ENCODE measurements around the gene NANOS2.

NANOS2 gene

DNA sequence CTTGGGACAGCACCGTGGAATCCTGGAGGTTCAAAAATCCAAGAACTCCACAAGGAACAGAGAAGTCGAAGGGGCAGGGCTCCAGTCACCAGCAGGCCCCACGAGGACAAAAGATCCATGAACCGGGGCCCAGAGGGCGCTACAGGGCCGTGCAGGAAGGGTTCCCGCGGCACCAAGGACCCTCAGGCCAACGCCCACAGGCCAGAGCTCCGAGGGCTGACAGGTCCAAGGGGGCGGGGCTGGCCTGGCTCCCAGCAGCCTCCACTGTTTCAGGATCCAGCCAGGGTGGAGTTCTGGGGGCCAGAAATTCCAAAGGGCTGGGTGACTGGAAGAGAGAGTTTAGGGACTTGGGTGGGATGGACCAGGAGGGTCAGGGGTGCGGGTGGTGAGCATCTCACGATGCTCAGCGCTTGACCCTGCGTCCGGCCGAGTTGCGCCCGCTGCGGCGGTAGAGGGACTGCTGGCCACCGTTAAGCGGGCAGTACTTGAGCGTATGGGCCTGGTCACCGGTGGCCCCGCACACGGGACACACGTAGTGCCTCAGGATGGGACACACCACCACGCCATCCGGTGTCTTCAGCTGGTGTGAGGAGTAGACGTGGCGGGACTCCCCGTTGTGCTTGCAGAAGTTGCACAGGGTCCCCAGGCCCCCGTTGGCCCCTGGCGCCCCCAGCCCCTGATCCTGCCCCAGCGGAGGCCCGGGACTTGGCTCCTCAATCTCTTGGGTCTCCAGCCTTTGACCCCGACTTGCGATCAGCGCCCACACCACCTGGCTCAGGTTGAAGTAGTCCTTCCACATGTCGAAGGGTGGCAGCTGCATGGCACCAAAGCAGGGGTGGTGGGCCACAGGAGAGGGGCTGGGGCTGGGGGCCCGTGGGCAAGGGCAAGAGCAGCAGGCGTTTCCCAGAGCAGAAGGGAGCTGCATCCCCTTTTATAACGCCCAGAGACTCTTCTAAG, at the start of gene NANOS2:
Gene NANOS2, minus strand, starts transcription at position 905 of the 957 bp plus-strand sequence. Its CDS starts 85 bp downstream, at position 820.
- DNase-seq (ENCODE audit: low spot score), result peak; percentile 44

DNA sequence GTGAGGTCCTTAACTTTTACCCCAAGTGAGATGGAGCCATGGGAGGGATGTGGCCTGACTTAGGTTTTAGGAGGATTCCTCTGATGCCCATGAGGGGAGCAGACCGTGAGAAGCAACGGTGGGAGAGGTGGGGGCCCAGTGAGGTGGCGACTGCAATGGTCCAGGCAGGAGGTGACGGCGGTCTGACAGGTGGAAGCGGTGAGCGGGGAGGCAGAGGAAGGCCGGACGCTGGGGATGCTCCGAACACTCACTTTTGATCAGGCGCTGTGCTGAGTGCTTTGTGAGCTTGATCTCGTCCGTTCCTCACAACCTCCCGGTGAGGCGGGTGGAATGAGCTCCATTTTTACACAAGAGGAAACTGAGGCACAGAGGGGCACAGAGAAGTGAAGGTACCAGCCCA, 47.4 kb upstream of the NANOS2 start:
- DNase-seq (ENCODE audit: low spot score), result no peak

DNA sequence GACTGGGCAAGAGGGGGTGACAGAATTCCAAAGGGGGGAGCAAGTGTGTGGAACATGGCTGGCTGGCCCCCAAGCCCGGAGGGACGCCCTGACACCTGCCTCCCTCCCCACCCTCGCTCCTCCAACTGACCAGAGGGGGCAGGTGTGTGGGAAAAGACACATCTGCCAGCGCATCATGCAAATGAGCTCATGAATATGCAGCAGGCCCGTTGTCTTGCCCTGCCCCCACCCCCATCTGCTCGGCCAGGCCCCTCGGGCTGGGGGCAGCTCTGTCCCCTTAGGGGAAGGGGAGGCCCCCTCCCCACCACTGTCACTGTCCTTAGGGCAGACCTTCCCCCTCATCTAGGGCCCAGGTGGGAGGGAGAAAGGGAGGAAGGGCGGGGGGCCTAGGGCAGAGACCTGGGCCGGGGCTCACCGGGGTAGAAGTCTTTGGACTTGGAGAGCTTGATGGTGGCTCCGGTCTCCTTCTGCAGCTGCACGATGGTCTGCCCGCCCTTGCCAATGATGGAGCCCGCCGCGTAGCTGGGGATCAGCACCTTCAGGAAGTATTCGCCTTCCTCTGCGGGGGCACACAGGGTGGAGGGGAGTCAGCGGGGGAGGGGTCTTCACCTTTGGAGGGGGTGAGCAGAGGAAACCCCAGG, 46.1 kb upstream of the NANOS2 start:
- peak; percentile 67 for DNase-seq (ENCODE audit: low spot score)

DNA sequence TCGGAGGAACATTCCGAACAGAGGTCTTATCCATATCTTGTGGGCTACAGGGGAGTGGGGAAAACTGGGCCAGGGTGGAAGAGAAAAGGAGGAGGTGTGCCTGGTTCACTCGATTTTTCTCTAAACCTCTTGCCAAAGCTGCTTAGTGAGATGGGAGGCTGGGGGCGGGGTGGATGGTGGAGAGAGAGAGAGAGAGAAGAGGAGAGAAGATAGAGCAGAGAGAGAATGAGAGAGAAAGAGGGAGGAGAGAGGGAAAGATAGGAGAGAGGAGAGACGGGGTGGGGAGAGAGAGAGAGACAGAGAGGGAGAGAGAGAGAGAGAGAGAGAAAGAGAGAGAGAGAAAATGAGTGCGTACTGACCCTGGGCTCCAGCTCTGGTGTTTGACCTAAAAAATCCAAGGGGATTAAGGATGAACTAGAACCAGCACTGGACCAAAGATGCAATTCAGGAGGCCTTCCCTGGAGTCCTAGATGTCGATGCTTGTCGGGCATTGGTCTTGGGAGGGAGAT, 45.0 kb upstream of the NANOS2 start:
- no peak for DNase-seq (ENCODE audit: low spot score)

DNA sequence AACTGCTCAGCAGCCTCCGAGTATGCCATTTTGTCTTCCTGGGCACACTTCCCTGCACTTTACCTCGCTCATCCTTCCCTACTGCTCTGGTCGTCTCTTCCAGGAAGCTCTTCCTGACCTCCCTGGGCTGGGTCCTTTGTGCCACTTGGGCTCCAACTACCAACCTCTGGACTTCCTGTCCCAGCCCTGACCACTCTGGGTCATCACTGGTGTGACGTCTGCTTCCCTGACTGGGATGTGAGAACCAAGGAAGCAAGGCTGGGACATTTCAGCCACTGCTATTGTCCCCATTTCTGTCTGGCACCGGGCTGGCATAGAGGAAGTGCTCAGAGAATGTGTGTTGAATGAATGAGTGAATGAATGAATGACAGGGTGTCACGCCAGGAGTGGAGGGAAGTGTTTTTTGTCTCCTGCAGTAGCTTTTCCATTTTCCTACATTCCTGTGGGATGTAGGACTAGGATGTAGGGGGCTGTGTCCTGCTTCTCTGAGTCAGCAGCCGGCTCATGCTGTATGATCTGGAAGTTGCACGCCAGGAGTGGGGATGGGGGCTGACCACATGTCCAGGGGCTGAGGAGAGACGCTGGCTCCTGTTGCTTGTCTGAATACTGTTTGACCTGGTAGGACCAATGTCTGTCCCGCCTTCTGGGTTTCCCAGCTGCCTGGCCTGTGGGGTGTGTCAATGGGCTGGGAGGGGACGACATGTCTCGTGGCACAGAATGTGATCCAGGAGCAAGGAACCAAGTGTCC, 44.4 kb upstream of the NANOS2 start:
- no peak for DNase-seq (ENCODE audit: low spot score)

DNA sequence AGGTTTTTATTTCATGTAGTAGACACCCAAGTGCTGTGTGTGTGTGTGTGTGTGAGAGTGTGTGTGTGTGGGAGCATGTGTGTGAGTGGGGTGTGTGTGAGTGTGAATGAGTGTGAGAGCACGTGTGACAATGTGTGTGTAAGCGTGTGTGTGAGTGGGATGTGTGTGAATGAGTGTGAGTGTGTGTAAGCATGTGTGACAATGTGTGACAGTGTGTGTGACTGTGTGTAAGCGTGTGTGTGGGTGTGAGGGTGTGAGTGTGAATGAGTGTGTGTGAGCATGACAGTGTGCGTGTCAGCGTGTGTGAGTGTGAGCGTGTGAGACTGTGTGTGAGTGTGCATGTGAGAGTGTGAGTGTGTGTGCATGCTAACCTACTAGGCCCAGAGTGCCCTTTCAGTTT, 43.7 kb upstream of the NANOS2 start:
- DNase-seq (ENCODE audit: low spot score), result no peak

DNA sequence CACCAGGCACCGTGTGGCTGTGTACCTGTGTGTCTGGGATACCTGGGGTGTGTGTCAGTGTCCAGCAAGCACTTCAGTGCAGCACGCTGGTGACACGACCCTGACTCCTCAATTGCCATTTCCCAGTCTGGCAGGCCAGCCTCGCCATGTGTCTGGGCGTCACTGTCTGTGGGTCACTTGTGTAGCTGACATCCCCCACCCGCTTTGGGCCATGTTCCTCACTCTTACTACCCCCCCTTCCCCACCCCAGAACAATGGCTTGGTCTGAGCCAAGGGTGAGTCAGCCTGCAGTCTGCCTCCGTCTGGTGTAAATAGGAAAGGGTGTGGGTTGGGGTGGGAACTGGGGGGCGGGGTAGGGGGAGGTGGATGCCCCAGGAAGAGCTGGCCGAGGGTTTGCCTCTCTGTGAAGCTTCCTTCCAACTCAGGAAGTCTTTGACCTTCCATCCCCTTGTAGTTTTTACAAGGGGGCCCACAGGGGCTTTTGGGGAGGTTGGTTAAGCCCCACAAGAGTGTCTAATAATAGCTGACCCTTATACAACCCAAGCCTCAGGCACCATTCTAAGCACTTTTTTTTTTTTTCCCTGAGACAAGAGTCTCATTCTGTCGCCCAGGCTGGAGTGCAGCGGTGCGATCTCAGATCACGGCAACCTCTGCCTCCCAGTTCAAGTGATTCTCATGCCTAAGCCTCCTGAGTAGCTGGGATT, 41.5 kb upstream of the NANOS2 start:
- no peak for DNase-seq (ENCODE audit: low spot score)

DNA sequence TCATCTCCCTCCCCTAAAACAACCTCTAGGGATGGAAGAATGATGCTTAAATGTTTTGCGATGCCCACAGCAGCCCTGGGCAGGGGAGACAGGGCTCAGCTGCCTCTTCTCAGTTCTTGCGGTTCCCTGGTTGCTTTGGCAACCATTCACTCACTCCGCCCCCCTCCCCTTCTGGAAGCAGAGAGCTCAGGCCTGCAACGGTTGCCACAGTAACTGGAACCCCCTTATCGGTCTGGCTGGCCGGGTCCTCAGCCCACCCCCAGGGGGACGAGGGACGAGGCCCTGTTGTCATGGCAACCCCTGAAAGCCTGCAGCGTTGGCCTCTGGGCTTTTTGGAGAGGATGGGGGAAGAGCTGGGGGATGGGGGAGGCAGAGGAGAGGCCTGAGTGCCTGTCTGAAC, 39.6 kb upstream of the NANOS2 start:
- DNase-seq (ENCODE audit: low spot score), result no peak

DNA sequence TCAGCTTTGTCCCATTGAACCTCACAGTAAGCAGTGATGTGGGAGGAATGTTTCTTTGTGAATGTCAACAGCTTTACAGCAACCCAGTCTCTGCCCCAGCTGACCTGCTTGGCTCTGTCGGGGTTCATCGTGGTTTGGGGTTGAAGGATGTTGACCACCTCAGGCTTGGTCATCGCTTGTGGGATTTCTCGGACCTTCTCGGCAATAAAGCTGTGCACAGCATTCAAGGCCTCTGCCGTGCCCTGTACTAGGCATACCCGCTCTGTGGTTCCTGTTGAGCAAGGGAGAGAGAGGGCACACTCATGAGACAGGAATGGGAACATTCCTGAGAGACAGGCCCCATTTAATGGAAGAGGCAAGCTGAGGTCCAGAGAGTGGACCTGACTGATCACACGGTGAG, 39.1 kb upstream of the NANOS2 start:
- no peak for DNase-seq (ENCODE audit: low spot score)

DNA sequence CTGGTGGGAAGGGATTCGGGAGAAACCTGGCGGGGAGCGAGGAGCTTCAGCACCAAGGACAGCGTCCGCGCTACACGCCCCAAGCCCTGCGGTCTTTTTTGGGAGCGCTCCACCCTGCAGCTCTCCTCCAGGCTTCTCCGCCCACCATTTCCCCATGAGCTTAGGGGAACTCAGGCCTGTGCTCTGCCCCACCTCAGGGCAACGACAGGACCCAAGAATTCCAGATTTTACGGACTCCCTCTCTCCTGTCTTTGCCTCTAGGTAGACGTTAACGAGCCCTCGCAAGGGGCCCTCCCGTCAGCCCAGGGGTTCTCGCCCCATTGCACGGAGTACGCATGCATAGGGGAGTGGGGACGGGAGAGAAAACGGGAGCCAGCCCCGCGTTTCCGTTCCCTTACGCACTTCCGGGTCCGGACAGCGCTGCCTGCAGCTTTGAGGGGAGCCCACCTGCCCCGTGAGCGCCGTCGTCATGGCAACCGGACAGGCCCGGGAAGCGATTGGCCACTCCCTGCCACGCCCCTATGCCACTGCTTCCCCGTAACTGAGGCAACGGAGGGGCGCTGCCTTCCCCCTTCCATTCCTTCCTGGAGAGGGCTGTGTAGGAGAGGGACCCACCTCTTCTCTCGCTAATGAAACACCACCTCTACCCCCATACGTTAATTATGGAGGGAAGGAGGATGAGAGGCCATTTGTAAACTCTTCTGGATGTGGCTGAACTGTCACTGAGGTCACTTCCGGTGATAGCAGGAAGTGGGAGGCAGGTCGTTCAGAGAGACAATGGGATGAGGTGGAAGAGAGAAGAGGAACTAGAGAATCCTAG, 38.3 kb upstream of the NANOS2 start:
- DNase-seq (ENCODE audit: low spot score), result peak; percentile 85

DNA sequence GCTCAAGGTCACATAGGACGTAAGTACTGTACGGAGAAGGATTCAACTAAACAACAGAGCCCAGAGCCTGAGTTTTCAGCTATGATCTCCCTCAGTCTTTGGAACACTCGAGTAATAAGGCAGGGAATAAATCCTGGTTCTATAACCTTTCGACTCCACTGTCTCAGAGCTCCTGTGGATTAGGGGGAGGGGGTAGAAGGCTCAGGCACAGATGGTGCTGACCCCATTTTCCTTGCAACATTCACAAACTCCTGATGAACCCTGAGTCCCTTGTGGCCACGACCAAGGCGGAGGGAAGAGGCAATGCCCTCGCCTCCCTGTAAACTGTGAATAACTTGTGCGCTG, 37.7 kb upstream of the NANOS2 start:
- no peak for DNase-seq (ENCODE audit: low spot score)

DNA sequence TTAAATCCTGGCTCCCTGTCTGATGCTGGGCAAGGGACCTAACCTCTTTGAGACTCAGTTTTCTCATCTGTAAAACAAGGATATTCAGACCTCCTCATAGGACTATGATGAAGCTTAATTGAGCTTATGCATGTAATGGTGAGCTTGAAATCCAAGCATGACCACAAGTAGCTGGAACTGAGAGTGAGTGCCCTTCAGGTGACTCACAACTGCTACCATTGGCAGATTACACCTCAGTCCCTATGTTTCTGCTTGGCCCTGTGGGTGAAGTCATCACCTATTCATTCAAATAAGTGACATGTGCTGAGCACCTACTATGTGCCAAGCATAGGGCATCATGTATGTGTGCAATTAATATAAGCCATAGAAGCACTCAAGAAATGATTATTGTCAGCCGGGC, 33.3 kb upstream of the NANOS2 start:
- no peak for DNase-seq (ENCODE audit: low spot score)

DNA sequence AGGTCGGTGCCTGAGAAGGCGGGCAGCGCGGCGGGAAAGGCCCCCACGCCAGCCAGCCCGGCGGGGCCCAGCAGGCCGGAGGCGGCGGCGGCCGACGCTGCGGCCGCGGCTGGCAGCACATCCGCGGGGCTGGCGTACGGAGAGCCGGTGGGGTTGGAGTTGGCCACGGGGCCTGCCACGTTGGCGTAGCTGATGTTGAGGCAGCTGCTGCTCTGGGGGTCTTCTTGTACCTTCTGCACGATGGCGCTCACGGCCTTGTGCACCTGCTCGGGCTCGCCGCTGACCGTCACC, 25.9 kb upstream of the NANOS2 start:
- DNase-seq (ENCODE audit: low spot score), result no peak

DNA sequence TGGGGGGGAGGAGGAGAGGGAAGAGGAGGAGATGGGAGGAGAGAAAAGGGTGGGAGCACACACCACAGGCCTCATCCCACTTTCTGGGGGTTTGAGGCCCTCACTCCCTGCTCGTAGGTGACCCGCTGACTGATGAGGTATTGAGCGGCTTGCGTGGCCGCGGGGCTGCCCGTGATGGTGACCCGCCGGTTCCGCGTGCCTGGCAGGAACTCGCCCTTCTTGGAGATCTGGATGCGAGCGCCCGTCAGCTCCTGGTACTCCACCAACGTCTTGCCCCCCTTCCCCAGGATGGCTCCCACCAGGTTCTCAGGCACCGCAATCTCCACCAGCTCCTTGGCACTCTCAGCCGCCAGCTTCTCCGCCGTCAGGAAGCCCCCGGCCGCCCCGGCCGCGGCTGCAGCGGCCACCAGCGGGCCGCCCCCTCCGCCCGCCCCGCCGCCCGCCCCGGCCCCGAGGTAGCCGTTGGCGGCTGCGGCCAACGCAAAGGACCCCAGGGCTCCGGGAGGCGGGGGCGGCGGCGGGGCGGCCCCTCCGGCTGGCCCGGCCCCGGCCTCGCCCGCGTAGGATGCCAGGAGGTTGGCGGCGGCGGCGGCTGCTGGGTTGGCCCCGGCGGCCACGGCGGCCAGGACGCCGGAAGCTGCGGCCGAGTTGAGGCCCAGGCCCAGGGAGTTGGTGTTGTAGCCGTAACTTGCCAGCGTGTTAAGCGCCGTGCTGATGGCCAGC, 25.4 kb upstream of the NANOS2 start:
- DNase-seq (ENCODE audit: low spot score), result no peak

DNA sequence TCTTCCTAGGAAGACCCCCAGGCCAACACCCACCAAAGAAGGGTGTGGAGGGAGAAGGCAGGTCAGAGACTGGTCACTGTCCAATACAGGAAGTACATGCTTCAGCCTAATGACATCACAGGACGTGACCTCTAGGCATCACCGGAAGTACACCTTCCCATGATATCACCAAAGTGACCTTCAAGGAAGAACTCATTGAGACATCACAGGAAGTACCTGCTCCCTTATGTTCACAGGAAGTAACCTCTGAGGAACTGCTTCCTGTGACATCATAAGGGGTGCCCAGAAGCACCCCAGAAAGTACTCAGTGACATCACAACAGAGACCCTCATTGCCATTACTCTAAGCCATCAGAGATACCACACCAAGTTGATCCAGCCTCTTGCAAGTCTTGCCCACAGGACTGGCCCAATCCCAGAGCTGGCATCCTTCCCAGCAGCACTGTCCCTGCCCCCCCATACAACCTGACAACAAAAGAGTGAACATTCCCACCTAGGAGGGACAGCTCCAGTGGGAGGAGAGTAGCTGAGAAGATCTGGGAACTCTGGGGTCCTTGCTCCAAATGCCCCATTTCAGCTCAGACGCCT, 24.2 kb upstream of the NANOS2 start:
- no peak for DNase-seq (ENCODE audit: low spot score)

DNA sequence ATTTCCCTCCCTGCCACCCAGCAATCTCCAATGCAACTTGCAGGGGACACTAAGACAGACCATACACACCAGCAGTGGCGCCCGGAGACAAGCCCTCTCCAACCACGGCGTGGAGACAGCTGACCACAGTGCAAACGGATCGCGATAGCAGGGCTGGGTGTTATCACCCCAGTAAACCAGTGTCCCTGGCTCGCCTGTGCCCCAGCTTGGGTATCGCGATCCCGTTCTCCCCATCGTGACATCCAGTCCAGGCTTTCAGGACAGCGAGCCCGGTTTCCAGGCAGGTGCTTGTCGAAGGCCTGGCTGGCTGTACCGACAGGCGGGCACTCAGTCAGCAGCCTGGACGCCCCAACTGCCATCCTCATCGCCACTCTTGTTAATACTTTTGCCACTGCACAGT, 20.7 kb upstream of the NANOS2 start:
- no peak for DNase-seq (ENCODE audit: low spot score)

DNA sequence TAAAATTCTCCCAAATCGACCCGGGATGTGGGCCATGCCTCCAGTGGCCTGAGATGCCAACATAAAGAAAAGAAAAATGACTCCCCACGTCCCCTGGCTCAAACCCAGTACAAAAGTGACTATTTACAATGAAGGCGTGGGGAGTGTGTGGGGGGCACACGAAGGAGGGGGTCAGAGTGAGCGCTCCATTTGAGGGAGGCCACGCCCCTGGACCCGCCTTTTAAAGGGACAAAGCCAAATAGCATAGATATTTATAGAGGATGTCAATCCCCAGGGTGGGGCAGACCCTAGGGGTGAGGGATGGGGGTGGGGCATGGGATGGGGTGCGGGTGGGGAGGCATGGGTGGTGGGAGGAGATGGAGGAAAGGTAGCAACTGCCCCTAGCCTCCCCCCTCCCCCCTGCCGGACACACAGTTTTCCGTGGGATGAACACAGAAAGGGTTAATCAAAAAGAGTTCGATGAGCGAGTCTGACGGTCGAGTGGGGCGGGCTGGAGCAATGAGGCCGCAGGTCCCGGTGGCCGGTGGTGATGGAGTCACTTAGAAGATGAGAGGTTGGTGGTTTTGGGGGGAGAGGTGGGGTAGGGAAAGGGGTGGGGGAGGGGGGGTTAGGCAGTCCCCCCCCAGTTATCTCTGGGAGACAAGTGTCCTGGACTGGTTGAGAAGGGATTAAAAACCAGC, 20.1 kb upstream of the NANOS2 start:
- no peak for DNase-seq (ENCODE audit: low spot score)

DNA sequence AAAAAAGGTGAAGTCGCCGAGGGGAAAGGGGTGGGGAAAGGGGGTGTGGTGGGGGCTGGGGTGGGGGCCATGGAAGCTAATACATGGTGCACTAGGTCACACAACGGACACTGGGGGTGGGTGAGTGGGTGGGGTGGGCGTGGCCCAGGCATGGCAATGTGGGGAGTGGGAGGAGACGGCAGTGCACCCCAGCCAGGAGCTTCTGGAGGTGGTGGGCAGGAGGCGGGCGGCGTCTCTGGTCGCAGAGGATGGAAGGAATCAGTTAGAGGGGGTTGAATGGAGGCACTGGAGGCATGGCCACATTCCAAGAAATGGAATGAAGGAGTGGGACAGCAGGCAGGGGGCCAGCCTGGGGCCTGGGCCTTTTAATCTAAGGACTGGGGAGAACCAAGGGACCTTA, 19.2 kb upstream of the NANOS2 start:
- no peak for DNase-seq (ENCODE audit: low spot score)

DNA sequence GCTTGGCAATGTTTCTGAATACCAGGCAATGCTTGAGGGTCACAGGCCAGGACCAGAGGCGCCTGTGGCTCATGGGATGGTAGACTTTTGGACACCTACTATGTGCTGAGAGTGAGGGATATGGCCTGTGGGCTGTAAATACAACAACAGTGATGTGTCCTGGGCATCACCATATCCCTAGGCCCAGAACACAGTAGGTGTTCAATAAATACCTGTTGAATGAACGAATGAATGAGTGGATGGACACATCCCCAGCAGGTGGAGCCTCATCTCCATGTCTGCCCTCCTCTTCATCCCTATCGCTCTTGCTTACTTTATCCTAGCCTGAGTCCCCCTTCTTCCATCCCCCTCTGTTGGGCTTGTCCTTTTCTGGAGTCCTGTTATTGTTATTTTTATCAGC, 16.5 kb upstream of the NANOS2 start:
- no peak for DNase-seq (ENCODE audit: low spot score)

DNA sequence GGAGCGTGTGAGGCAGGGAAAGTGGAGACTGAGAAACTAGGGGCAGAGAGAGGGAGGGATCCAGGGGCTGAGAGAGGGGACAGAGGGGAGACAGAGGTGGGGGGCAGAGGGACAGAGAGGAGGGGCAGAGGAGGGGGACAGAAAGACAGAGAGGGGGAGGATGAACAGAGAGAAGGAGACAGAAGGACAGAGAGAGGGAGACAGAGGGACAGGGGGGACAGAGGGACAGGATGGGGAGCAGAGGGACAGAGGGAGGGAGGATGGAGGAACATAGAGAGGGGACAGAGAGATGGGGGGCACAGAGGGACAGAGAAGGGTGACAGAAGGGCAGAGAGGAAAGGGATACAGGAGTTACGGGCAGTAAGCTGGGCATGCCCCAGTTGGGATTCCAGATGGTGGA, 14.7 kb upstream of the NANOS2 start:
- no peak for DNase-seq (ENCODE audit: low spot score)

Data from NAMALWA (cell line).